Osteocyte (in vitro differentiated cells): ENCODE data around the gene SMIM10L2A. TPM values are rescaled to one million over a fixed set of nuclear protein-coding genes. Genes with fewer than 3 reads are reported as not detected.

Source experiments
- DNase-seq: peaks from one replicate; pipeline ENCODE4 v3.0.0; 2021; ENCODE audit warnings: mixed read lengths; ENCODE audit not compliant: unreplicated experiment; ENCODE audit errors: extremely low spot score
- H3K27ac Mint-ChIP-seq: one replicate; pipeline ENCODE4 v1.8.0; 2021; ENCODE audit warnings: mild to moderate bottlenecking, mixed read lengths; ENCODE audit not compliant: unreplicated experiment
- H3K27me3 Mint-ChIP-seq: one replicate; pipeline ENCODE4 v1.8.0; 2021; ENCODE audit warnings: mixed read lengths; ENCODE audit not compliant: unreplicated experiment
- H3K36me3 Mint-ChIP-seq: one replicate; pipeline ENCODE4 v1.8.0; 2021; ENCODE audit warnings: mixed read lengths; ENCODE audit not compliant: unreplicated experiment
- H3K4me1 Mint-ChIP-seq: one replicate; pipeline ENCODE4 v1.8.0; 2021; ENCODE audit warnings: mixed read lengths; ENCODE audit not compliant: unreplicated experiment
- H3K4me3 Mint-ChIP-seq: one replicate; pipeline ENCODE4 v1.8.0; 2021; ENCODE audit warnings: mild to moderate bottlenecking, moderate library complexity, mixed read lengths; ENCODE audit not compliant: unreplicated experiment
- H3K9me3 Mint-ChIP-seq: one replicate; pipeline ENCODE4 v1.8.0; 2021; ENCODE audit warnings: mixed read lengths; ENCODE audit not compliant: unreplicated experiment
- total RNA-seq: library from RNA; stranded (reverse); gene quantifications from 2 replicates; pipeline ENCODE4 v1.2.1, GENCODE V29; 2021
- TF ChIP-seq, protein P1 (sequence below): fragments of 200-600 bp; sonication (generic); IDR thresholded peaks from 2 replicates; pipeline ENCODE4 v1.5.0; 2021; ENCODE audit warnings: antibody characterized with exemption, mild to moderate bottlenecking, moderate library complexity

SMIM10L2A gene
- total RNA-seq, 1 donor from 2014 or later, result 0.32 TPM

DNA sequence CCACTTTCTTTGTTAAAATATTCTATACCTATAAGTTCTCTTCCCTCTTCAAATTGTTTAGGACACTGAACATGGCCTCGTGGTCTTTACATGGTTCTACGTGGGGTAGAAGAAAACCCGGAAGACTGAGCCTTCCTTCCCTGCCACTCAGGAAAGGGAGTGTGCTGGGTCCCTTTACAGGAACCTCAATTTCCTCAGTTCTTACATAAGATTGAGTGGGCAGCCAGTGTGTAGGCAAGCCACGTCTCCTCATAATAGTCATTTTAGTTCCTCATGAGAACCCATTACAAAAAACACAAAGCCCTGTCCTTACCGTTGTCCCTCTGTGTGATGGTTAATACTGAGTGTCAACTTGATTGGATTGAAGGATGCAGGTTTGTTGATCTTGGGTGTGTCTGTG lies 28.7 kb upstream of the SMIM10L2A start:
- no peak overlapping the region for H3K4me3 Mint-ChIP-seq
- no peaks in the 10 kb centered on the region for H3K36me3 Mint-ChIP-seq
- peaks cover 18% of the 10 kb centered on the region for H3K9me3 Mint-ChIP-seq
- H3K4me1 Mint-ChIP-seq, result no peaks in the 10 kb centered on the region
- no peak overlapping the region for H3K27ac Mint-ChIP-seq
- TF ChIP-seq, protein P1, sequence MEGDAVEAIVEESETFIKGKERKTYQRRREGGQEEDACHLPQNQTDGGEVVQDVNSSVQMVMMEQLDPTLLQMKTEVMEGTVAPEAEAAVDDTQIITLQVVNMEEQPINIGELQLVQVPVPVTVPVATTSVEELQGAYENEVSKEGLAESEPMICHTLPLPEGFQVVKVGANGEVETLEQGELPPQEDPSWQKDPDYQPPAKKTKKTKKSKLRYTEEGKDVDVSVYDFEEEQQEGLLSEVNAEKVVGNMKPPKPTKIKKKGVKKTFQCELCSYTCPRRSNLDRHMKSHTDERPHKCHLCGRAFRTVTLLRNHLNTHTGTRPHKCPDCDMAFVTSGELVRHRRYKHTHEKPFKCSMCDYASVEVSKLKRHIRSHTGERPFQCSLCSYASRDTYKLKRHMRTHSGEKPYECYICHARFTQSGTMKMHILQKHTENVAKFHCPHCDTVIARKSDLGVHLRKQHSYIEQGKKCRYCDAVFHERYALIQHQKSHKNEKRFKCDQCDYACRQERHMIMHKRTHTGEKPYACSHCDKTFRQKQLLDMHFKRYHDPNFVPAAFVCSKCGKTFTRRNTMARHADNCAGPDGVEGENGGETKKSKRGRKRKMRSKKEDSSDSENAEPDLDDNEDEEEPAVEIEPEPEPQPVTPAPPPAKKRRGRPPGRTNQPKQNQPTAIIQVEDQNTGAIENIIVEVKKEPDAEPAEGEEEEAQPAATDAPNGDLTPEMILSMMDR, result no peak
- no peak for DNase-seq
- no peaks in the 10 kb centered on the region for H3K27me3 Mint-ChIP-seq

DNA sequence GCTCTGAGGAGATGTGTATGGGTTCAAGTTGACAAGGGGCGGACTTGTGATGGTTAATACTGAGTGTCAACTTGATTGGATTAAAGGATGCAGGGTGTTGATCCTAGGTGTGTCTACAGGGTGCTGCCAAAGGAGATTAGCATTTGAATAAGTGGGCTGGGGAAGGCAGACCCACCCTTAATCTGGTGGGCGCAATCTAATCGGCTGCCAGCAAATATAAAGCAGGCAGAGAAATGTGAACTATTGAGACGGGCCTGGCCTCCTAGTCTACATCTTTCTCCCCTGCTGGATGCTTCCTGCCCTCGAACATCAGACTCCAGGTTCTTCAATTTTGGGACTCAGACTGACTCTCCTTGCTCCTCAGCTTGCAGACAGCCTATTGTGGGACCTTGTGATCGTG lies 26.7 kb upstream of the SMIM10L2A start:
- DNase-seq, result no peak
- Mint-ChIP-seq H3K36me3 (no peaks in the 10 kb centered on the region), H3K27ac (no peak overlapping the region), H3K4me3 (no peak overlapping the region), H3K27me3 (no peaks in the 10 kb centered on the region), H3K9me3 (peaks cover 10% of the 10 kb centered on the region), H3K4me1 (no peaks in the 10 kb centered on the region)
- TF ChIP-seq, protein P1, result no peak

DNA sequence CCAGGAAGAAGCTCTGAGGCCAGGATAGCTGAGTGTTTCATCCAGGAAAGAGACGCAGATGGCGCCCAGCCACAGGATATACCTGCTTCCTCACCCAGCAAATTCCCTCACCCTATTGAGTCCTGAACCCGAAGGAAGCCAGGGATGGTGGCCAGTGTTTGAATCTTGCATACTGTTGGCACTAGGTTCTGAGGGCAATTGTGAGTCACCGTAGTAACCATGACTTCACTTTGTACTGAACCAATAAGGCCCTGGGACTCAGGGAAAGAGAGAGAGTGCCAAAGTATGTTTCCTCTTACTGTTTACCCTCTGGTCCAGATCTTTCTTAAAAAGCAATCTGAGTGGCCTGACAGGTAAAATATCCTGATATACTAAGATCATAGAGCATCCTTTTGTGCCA lies 25.6 kb upstream of the SMIM10L2A start:
- DNase-seq, result no peak
- Mint-ChIP-seq H3K27ac (no peak overlapping the region), H3K36me3 (no peaks in the 10 kb centered on the region), H3K4me1 (no peaks in the 10 kb centered on the region), H3K4me3 (no peak overlapping the region), H3K9me3 (peaks cover 10% of the 10 kb centered on the region), H3K27me3 (no peaks in the 10 kb centered on the region)
- TF ChIP-seq, protein P1, result no peak

DNA sequence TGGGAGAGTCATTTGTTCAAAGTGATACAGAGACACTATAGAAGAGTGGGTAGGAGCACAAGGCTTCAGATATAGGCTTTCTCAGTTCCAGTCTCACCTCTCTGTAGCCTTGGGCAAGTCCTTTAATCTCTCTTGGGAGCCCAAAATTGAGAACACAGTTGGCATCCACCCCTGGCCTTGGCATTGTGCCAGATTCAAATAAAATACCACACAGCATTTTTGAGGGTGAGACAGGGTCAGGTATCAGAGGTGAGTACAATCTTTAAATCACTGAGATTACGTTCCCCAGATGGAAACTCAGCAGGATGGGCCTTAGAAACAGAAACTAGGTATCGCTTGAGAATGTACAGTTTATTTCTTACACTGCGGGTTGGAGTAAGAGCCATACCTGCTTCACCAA lies 25.2 kb upstream of the SMIM10L2A start:
- Mint-ChIP-seq H3K36me3 (no peaks in the 10 kb centered on the region), H3K9me3 (peaks cover 10% of the 10 kb centered on the region), H3K27ac (no peak overlapping the region), H3K4me1 (no peaks in the 10 kb centered on the region), H3K4me3 (no peak overlapping the region), H3K27me3 (no peaks in the 10 kb centered on the region)
- DNase-seq, result no peak
- TF ChIP-seq, protein P1, result no peak

DNA sequence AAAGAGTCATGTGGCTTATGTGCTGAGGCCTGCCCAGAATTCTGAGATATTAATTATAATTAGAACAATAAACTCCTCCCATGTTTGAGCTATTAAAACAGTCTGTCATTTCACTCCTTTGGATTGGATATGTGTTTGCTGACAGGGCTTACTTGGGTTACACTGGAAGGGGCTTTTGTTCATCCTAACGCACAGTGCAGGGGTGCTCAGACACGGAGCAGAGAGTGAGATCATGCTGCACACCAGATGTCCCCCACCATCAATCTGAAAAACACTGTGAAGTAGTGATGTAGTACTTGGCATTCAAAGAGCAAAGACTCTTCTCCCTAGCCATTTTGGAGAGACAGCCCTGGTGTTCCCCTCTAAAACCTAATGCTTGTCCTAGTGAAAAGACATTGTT lies 24.1 kb upstream of the SMIM10L2A start:
- no peaks in the 10 kb centered on the region for H3K4me1 Mint-ChIP-seq
- H3K27me3 Mint-ChIP-seq, result no peaks in the 10 kb centered on the region
- no peak overlapping the region for H3K27ac Mint-ChIP-seq
- TF ChIP-seq, protein P1, result no peak
- H3K9me3 Mint-ChIP-seq, result peaks cover 10% of the 10 kb centered on the region
- no peak overlapping the region for H3K4me3 Mint-ChIP-seq
- no peak for DNase-seq
- H3K36me3 Mint-ChIP-seq, result no peaks in the 10 kb centered on the region
